ENCODE results near the gene FGD2.
"Not testable (repeated sequence)": the region's sequence is repeated elsewhere in the genome, so short reads cannot be mapped to it uniquely, and the experiment has no call there.

Gene FGD2

DNA sequence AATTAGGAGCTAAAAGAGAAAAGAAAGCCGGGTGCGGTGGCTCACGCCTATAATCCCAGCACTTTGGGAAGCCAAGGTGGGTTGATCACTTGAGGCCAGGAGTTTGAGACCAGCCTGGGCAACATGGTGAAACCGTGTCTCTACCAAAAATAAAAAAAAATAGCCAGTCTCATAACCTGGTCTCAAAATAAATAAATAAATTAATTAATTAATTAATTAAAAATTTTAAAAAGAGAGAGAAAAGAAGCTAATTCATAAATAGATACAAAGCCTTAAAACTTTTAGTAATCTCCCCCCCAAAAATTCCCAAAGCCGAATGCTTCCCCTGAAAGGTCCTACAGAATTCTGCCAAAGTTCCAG lies 53.5 kb downstream of the FGD2 start:
- not testable (repeated sequence) for DNase-seq (ENCODE audit: low read depth)

GRCh38 chr6:37059344-37060194 lies 54.1 kb downstream of the FGD2 start:
- DNase-seq (ENCODE audit: low read depth): peak; percentile 97

DNA sequence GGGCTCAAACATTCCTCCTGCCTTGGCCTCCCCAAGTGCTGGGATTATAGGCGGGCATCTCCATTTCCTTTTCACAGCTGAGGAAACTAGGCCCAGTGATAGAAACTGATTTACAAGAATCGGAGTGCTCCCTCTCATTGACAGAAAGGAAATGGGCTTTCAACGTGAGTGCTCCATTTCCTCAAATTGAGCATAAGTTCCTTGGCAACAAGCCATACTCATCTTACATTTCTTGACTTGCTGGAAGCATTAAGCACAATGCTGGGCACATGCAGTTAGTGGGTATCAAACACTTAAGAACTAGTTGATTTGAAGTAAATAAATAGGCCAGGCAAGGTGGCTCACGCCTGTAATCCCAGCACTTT lies 54.7 kb downstream of the FGD2 start:
- DNase-seq (ENCODE audit: low read depth): no peak

GRCh38 chr6:37061157-37061804 lies 55.8 kb downstream of the FGD2 start:
- no peak for DNase-seq (ENCODE audit: low read depth)

DNA sequence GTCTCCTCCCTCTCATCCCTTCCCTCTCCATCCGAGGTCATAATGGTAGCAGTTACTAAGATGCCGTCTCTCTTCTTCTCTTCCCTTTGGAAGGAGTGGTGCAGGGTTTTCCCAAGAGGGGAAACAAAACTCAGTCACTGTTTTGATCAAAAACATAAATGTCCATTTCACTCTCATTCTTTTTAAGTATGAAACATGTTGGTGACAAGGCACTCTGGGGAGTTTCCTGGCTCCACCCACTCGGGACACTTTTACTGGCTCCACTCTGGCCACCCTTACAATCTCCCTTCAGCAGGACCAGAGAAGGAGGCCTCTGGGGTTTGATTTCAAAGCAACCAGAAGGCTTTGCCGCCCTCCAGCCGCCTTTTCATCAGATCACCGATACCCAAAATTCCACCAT lies 57.0 kb downstream of the FGD2 start:
- DNase-seq (ENCODE audit: low read depth): no peak

DNA sequence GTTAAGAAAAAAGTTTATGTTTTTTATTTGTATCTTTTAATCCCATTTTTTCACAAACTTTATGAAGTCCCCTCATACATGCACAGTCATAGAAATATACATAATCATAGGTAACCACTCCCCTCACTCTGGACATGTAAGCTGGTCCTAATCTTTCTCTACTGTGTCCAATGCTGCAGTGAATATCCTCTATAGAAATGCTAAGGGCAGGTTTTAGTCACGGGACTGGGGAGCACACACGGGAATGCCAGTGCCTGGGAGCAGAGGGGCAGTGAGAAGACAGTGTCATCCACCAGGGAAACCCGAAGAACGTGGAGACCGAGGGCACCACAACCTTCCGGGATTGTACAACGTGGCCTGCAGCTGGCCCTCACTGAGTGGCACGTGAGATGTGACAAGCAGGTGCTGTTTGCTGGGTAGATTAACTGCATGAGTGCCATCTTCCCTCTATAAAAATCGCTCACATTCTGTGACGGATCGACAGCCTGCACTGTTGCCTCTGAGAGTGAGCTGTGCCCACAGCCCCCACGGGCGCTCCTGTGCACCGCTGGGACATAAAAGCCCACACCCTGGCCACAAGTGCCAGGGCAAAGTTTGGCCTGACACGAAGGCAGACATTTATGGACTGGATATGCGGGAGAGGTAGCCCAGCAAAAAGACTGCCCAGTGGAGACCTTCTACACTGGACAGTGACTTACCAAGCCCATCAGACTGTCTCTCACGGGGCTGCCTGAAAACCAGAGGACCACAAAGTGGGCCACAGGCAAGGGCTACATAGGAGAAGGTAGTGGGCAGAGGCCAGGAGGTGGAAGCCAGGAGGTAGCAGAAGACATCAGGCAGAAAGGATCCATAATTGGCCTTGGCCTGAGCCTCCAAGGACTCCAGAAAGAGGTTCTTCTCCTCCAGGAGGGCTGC lies 63.2 kb downstream of the FGD2 start:
- DNase-seq (ENCODE audit: low read depth): no peak

GRCh38 chr6:37069639-37070038 lies 64.2 kb downstream of the FGD2 start:
- DNase-seq (ENCODE audit: low read depth): no peak

- DNase-seq (ENCODE audit: low read depth): no peak
Observed at GRCh38 chr6:37072526-37072925, 67.1 kb downstream of the FGD2 start.

DNA sequence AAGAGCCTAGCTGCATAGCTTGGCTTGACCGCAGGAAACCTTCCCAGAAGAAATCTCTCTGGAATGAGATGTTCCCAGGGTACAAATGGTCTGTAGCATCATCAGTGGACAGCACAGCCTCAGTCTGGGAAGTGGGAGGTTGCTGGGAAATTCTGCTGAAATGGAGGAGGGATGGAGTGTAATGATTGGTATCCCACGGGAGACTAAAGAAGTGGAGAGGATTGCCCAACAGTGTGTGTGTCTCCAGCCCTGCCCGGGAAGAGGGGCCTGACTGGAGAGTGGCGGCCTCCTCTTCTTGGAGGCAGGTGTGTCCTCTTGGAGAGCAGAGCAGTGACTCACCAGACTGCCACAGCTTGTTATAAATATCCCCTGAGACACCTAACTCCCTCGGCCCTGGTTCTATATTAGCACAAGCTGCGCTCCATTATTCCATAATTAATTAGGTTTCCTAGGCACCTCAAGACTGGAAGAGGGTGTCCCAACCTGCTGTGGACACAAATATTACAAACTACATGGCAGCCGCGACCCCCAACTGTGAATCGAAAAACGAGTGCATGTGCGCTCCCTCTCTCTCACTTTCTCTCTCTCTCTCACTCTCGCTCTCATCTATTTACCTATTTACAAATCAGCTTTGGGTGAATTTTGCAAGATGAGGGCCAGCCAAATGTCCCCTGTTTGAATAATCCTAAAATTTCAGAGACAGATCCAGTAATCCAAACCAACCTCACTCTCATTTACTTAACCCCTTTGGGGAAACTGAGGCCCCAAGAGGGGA lies 68.8 kb downstream of the FGD2 start:
- peak; percentile 58 for DNase-seq (ENCODE audit: low read depth)

GRCh38 chr6:37077191-37077904 lies 71.9 kb downstream of the FGD2 start:
- DNase-seq (ENCODE audit: low read depth): no peak

DNA sequence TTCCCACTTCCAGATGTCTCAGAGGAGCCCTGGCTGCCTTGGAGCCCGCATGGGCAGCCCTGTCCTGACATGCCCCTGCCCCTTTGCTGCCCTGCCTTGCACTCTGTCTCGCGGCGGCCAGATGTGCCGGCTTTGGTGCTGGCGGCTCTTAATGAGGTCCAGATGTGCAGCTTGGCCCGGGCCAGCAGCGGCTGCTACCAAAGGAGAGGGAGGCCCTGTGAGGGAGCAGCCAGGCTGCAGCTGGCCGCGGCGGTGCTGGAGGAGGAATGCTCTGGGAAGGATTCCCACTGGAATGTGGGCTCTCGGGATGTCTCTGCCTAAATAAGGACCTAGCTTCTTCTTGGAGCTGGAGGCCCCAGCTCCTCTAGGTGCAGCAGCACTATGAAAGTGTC lies 72.4 kb downstream of the FGD2 start:
- DNase-seq (ENCODE audit: low read depth): peak; percentile 97

Measured in EH (cell line).